Activated T-cell treated with anti-CD3 and anti-CD28 coated beads, Interleukin-2, amount 50 U/mL, for 48 hours (primary cell): ENCODE data around the gene MORC3.
"Not testable (repeated sequence)": the region's sequence is repeated elsewhere in the genome, so short reads cannot be mapped to it uniquely, and the experiment has no call there.

ENCODE experiments used
- DNase-seq, 2 experiments: peaks; one replicate each; pipeline ENCODE4 v3.0.0-alpha.2; 2020

MORC3 gene

GRCh38 chr21:36319767-36320420, at the start of gene MORC3:
Gene MORC3, plus strand, starts transcription at chr21:36320197. Its CDS starts 68 bp downstream, at chr21:36320265.
- DNase-seq = peak; percentile 99

GRCh38 chr21:36270786-36271695, 49.0 kb upstream of the MORC3 start:
- DNase-seq = not testable (repeated sequence)

- no peak for DNase-seq
These were observed 45.9 kb upstream of the MORC3 start for GRCh38 chr21:36274128-36274527.

- no peak for DNase-seq
These were observed 37.3 kb upstream of the MORC3 start for GRCh38 chr21:36282568-36283230.

- DNase-seq = not testable (repeated sequence)
These were observed 36.8 kb upstream of the MORC3 start for GRCh38 chr21:36283231-36283622.

GRCh38 chr21:36288651-36289243, 31.2 kb upstream of the MORC3 start:
- DNase-seq = no peak

GRCh38 chr21:36291509-36291908, 28.5 kb upstream of the MORC3 start:
- no peak for DNase-seq

GRCh38 chr21:36297406-36297937, 22.5 kb upstream of the MORC3 start:
- no peak for DNase-seq

GRCh38 chr21:36297938-36298572, 21.9 kb upstream of the MORC3 start:
- peak; percentile 63 to 70 for DNase-seq

- DNase-seq = no peak
These were observed 13.0 kb upstream of the MORC3 start for GRCh38 chr21:36306872-36307534.

- DNase-seq = peak; percentile 51 to 60
These were observed 10.0 kb upstream of the MORC3 start for GRCh38 chr21:36310016-36310415.

- not testable (repeated sequence) for DNase-seq
These were observed 6.6 kb upstream of the MORC3 start for GRCh38 chr21:36313446-36313845.

GRCh38 chr21:36316045-36316444, 4.0 kb upstream of the MORC3 start:
- not testable (repeated sequence) for DNase-seq

GRCh38 chr21:36316872-36317484, 3.0 kb upstream of the MORC3 start:
- DNase-seq = no peak

- DNase-seq = not testable (repeated sequence)
These were observed 611 bp upstream of the MORC3 start for GRCh38 chr21:36319406-36319766.

GRCh38 chr21:36320421-36321324, 676 bp downstream of the MORC3 start:
- DNase-seq = peak; percentile 83 to 87

- DNase-seq = peak; percentile 36 to 45
These were observed 1.5 kb downstream of the MORC3 start for GRCh38 chr21:36321325-36322082.

GRCh38 chr21:36322083-36322424, 2.1 kb downstream of the MORC3 start:
- DNase-seq = no peak

- peak in 1 of 2 experiments; percentile 2 for DNase-seq
These were observed 3.0 kb downstream of the MORC3 start for GRCh38 chr21:36323032-36323431.
